B cell (primary cell): Measurements from ENCODE around the gene PCBP3. TPM values are rescaled to one million over a fixed set of nuclear protein-coding genes. Genes with fewer than 3 reads are reported as not detected.

Experiments used
- ATAC-seq: fragments of 200-7000 bp; cut with Tn5 transposase; one replicate; pipeline ENCODE4 v1.10.0; 2021; ENCODE audit warnings: low read depth, mild to moderate bottlenecking, moderate number of reproducible peaks, moderate library complexity
- CTCF ChIA-PET: fragments of 350-600 bp; sonication (Branson Sonifier 250); formaldehyde crosslinking; loops from one replicate; lab custom pipeline; 2021; ENCODE audit warnings: antibody characterized with exemption, inconsistent platforms; lab: Charles Lee
- POLR2A ChIA-PET: fragments of 350-600 bp; sonication (Branson Sonifier 250); formaldehyde crosslinking; loops from one replicate; lab custom pipeline; 2021; ENCODE audit warnings: antibody characterized with exemption; lab: Charles Lee
- DNase-seq: peaks from one replicate; pipeline ENCODE4 v3.0.0; 2013
- H2AFZ ChIP-seq: 2 replicates; pipeline ENCODE4 v1.6.1; 2012; ENCODE audit warnings: mild to moderate bottlenecking, low read depth, low read length; ENCODE audit not compliant: insufficient read depth, poor library complexity, severe bottlenecking
- H3K27ac ChIP-seq, 2 donors: 1 replicate in 1 of 2; 2 replicates in 1 of 2; pipeline ENCODE4 v1.5.1; 2012 to 2013; ENCODE audit warnings: low read length in 2 of 2, mild to moderate bottlenecking in 2 of 2, moderate library complexity in 1 of 2
- H3K27me3 ChIP-seq, 4 experiments: fragments of 200-600 bp in 1 of 4; sonication (generic) in 1 of 4; replicated peaks in 1 of 4; 1 replicate in 2 of 4; 2 replicates in 2 of 4; pipeline versions ENCODE4 v1.6.1 to v1.7.0; 2013 to 2016; ENCODE audit warnings: low read length in 3 of 4, mild to moderate bottlenecking in 2 of 4, mixed read lengths in 1 of 4, moderate library complexity in 1 of 4; ENCODE audit not compliant: insufficient read depth in 4 of 4, control insufficient read depth in 3 of 4; ENCODE audit errors: control extremely low read depth in 1 of 4
- H3K36me3 ChIP-seq, 2 experiments: replicated peaks in 1 of 2; 1 replicate in 1 of 2; 2 replicates in 1 of 2; pipeline versions ENCODE4 v1.6.1 to v1.7.1; 2013; ENCODE audit warnings: low read length in 1 of 2; ENCODE audit not compliant: insufficient read depth in 2 of 2, control insufficient read depth in 1 of 2; ENCODE audit errors: control extremely low read depth in 1 of 2, extremely low read depth in 1 of 2
- H3K4me1 ChIP-seq, 2 donors: fragments of 200-600 bp in 1 of 2; sonication (generic) in 1 of 2; 1 replicate in 1 of 2; 2 replicates in 1 of 2; pipeline versions ENCODE4 v1.5.1 to v1.6.1; 2013 to 2017; ENCODE audit warnings: low read length in 2 of 2; ENCODE audit not compliant: control insufficient read depth in 2 of 2, insufficient read depth in 2 of 2
- H3K4me2 ChIP-seq: replicated peaks from 2 replicates; pipeline ENCODE3; 2012; ENCODE audit warnings: mild to moderate bottlenecking, low read depth, low read length; ENCODE audit not compliant: poor library complexity, severe bottlenecking
- H3K4me3 ChIP-seq, 5 experiments: fragments of 200-600 bp in 1 of 5; sonication (generic) in 1 of 5; 1 replicate in 3 of 5; 2 replicates in 2 of 5; pipeline versions ENCODE4 v1.5.1 to v1.7.0; 2011 to 2016; ENCODE audit warnings: low read length in 4 of 5, mild to moderate bottlenecking in 4 of 5, low read depth in 2 of 5, control low read depth in 1 of 5, moderate library complexity in 1 of 5; ENCODE audit not compliant: insufficient read depth in 1 of 5; ENCODE audit errors: control extremely low read depth in 1 of 5, extremely low read depth in 1 of 5
- H3K79me2 ChIP-seq: fragments of 200-600 bp; sonication (generic); one replicate; pipeline ENCODE4 v1.6.0; 2016; ENCODE audit warnings: low read length; ENCODE audit not compliant: control insufficient read depth, insufficient read depth
- H3K9ac ChIP-seq: fragments of 200-600 bp; sonication (generic); 2 replicates; pipeline ENCODE4 v1.6.1; 2017; ENCODE audit warnings: mild to moderate bottlenecking, low read length, moderate library complexity
- H3K9me3 ChIP-seq, 3 donors: one replicate each; pipeline versions ENCODE4 v1.6.1 to v1.7.1; 2013; ENCODE audit warnings: low read length in 2 of 3; ENCODE audit not compliant: control insufficient read depth in 2 of 3, insufficient read depth in 1 of 3; ENCODE audit errors: control extremely low read depth in 1 of 3
- H4K20me1 ChIP-seq: 2 replicates; pipeline ENCODE4 v1.6.0; 2012; ENCODE audit warnings: mild to moderate bottlenecking, low read length; ENCODE audit not compliant: insufficient read depth, control insufficient read depth, poor library complexity, severe bottlenecking
- H3K27ac Mint-ChIP-seq: one replicate; pipeline ENCODE4 v1.8.0; 2021; ENCODE audit warnings: mixed read lengths
- H3K27me3 Mint-ChIP-seq: one replicate; pipeline ENCODE4 v1.8.0; 2021; ENCODE audit warnings: mixed read lengths
- H3K4me1 Mint-ChIP-seq: one replicate; pipeline ENCODE4 v1.8.0; 2021; ENCODE audit warnings: mixed read lengths
- H3K4me3 Mint-ChIP-seq: one replicate; pipeline ENCODE4 v1.8.0; 2021; ENCODE audit warnings: mixed read lengths
- H3K9me3 Mint-ChIP-seq: one replicate; pipeline ENCODE4 v1.8.0; 2022; ENCODE audit warnings: mixed read lengths; ENCODE audit not compliant: insufficient read depth
- EZH2 ChIP-seq: IDR thresholded peaks from 2 replicates; pipeline ENCODE4 v1.6.1; 2012; ENCODE audit warnings: borderline replicate concordance, low read depth, mild to moderate bottlenecking, moderate library complexity, low read length; ENCODE audit not compliant: insufficient read depth, poor library complexity, severe bottlenecking
- WGBS: methylation state at CpG from one replicate; pipeline ENCODE4 v1.1.5; 2013; ENCODE audit warnings: missing lambda C conversion rate; ENCODE audit not compliant: insufficient coverage; 5-methylcytosine and 5-hydroxymethylcytosine counted together
- intact Hi-C: fragments of 100-400 bp; cut with micrococcal nuclease; formaldehyde crosslinking; loops from one replicate; pipeline ENCODE4 v1.10.0; 2022
- polyA plus RNA-seq: library from polyadenylated mRNA; depleted of rRNA; stranded (reverse); fragments of >200 nt; gene quantifications from 2 replicates; pipeline ENCODE4 v1.2.3, GENCODE V29; 2012
- total RNA-seq, 2 donors: library from RNA; stranded (reverse); fragments of 120-200 nt in 1 of 2; gene quantifications; 1 replicate in 1 of 2; 2 replicates in 1 of 2; pipeline versions ENCODE4 v1.2.3 to v1.2.4, GENCODE V29; 2013 to 2022
- TF ChIP-seq, protein P1 (sequence below): fragments of 200-600 bp; IDR thresholded peaks from one replicate; pipeline ENCODE4 v1.8.0; 2022; ENCODE audit warnings: antibody characterized with exemption, mild to moderate bottlenecking

PCBP3 gene
- total and polyA plus RNA-seq, 2 donors (not counting 1 experiment from before 2014, with no cell fraction given) = 0.45 to 2.7 TPM

DNA sequence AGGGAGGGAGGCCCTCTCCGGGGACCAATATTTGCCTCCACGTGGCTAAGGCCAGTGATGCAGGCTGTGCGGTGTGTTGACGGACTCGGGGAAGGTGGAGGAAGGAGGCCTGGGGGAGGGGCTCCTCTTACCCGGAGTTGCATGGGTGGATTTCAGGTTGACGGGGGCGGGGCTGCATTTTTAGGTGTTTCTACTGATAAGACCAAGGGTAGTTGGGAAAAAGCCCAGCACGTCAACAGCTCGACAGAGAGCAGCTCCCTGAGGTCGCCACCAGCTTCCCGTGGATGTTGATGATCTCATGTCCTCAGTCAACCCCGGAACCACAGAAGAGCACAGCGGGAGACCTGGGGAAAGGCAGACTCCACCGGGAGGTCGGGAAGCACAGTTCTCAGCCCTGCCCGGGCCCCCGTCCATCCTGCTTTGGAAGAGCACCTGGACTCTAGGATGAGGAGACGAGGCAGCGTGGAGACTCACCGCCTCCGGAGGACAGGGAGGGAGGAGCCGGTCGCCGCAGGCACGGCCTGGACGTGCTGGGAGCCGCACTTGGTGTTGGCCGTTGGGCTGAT is 305.1 kb downstream of the PCBP3 start:
- ChIA-PET POLR2A (no interaction called here), CTCF (no interaction called here)
- no peaks in the 10 kb centered on the region for H3K9me3 Mint-ChIP-seq
- Histone ChIP-seq H4K20me1 (no peaks in the 10 kb centered on the region), H2AFZ (no peak overlapping the region), H3K79me2 (no peaks in the 10 kb centered on the region), H3K4me3 (no peak overlapping the region), H3K27me3 (peaks cover 0 to 2% (median 0%) of the 10 kb centered on the region in 4 experiments), H3K9ac (no peak overlapping the region), H3K27ac (no peak overlapping the region), H3K9me3 (peaks cover 0 to 9% (median 0%) of the 10 kb centered on the region in 3 donors), H3K36me3 (no peaks in the 10 kb centered on the region), H3K4me2 (no peak overlapping the region), H3K4me1 (no peaks in the 10 kb centered on the region)
- no peak overlapping the region for H3K4me3 Mint-ChIP-seq
- H3K27me3 Mint-ChIP-seq = peaks cover 3% of the 10 kb centered on the region
- H3K27ac Mint-ChIP-seq = no peak overlapping the region
- no peaks in the 10 kb centered on the region for H3K4me1 Mint-ChIP-seq
- WGBS = 81% methylated on average over 28 of the region's 29 CpGs
- ATAC-seq (no peak), DNase-seq (no peak)
- no peak for TF ChIP-seq EZH2
- TF ChIP-seq, protein P1, sequence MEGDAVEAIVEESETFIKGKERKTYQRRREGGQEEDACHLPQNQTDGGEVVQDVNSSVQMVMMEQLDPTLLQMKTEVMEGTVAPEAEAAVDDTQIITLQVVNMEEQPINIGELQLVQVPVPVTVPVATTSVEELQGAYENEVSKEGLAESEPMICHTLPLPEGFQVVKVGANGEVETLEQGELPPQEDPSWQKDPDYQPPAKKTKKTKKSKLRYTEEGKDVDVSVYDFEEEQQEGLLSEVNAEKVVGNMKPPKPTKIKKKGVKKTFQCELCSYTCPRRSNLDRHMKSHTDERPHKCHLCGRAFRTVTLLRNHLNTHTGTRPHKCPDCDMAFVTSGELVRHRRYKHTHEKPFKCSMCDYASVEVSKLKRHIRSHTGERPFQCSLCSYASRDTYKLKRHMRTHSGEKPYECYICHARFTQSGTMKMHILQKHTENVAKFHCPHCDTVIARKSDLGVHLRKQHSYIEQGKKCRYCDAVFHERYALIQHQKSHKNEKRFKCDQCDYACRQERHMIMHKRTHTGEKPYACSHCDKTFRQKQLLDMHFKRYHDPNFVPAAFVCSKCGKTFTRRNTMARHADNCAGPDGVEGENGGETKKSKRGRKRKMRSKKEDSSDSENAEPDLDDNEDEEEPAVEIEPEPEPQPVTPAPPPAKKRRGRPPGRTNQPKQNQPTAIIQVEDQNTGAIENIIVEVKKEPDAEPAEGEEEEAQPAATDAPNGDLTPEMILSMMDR = no peak
- intact Hi-C loops = no loop called here

GRCh38 chr21:45949928-45950739 is 306.6 kb downstream of the PCBP3 start:
- no peaks in the 10 kb centered on the region for H3K36me3 ChIP-seq
- ChIA-PET POLR2A (no interaction called here), CTCF (no interaction called here)
- no peaks in the 10 kb centered on the region for H3K4me1 Mint-ChIP-seq
- H3K79me2 ChIP-seq = no peaks in the 10 kb centered on the region
- peaks cover 0 to 9% (median 0%) of the 10 kb centered on the region in 3 donors for H3K9me3 ChIP-seq
- no peaks in the 10 kb centered on the region for H3K9me3 Mint-ChIP-seq
- no peak overlapping the region for H3K4me2 ChIP-seq
- no peaks in the 10 kb centered on the region for H3K4me1 ChIP-seq
- intact Hi-C loops = no loop called here
- H3K4me3 Mint-ChIP-seq = no peak overlapping the region
- no peak overlapping the region for H3K4me3 ChIP-seq
- no peak for TF ChIP-seq EZH2
- TF ChIP-seq, protein P1 = no peak
- ATAC-seq (no peak), DNase-seq (no peak)
- H3K27ac ChIP-seq = no peak overlapping the region
- H3K27me3 Mint-ChIP-seq = peaks cover 3% of the 10 kb centered on the region
- no peak overlapping the region for H2AFZ ChIP-seq
- peaks cover 0 to 4% (median 0%) of the 10 kb centered on the region in 4 experiments for H3K27me3 ChIP-seq
- 86% methylated on average over 35 of the region's 35 CpGs for WGBS
- no peaks in the 10 kb centered on the region for H4K20me1 ChIP-seq
- no peak overlapping the region for H3K9ac ChIP-seq
- H3K27ac Mint-ChIP-seq = no peak overlapping the region
